HG02943 (cell line): Measurements from ENCODE around the gene WEE2.
"Not testable (repeated sequence)": the region's sequence is repeated elsewhere in the genome, so short reads cannot be mapped to it uniquely, and the experiment has no call there.

Source experiments
- ATAC-seq: cut with Tn5 transposase; IDR thresholded peaks from one replicate; pipeline ENCODE4 v1.9.1; 2021; ENCODE audit warnings: mild to moderate bottlenecking, low read depth, moderate library complexity; ENCODE audit not compliant: unreplicated experiment

The WEE2 gene

GRCh38 chr7:141710301-141710700, 2.1 kb downstream of the WEE2 start:
- no peak for ATAC-seq

DNA sequence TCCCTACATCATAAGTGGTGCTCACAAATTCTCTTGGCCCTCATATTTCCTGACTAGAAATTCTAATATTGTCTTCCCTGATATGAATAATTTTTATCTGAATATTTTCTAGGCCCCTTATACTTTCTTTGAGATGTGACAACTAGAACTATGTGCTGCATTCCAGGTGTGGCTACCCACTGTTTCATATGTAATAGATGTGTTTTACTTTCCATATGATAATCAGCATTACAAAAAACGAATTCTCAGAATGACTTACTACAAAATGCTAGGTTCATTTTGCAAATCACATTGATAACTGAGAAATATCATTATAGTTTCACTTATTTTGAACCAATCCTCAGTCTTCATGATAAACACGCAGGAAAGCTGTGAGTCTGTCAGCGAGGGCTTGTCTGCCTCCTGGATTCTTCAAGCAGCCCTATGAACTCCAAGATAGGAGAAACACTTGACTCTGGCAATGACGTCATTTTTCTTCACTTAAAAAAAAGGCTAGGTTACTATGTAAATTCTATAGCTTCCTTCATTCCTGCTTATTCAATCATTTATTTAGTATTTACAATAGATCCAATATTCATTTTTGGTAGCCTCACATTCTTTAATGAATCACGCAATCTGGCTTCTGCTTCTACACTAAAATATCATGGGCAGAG, 4.6 kb downstream of the WEE2 start:
- ATAC-seq, result no peak

DNA sequence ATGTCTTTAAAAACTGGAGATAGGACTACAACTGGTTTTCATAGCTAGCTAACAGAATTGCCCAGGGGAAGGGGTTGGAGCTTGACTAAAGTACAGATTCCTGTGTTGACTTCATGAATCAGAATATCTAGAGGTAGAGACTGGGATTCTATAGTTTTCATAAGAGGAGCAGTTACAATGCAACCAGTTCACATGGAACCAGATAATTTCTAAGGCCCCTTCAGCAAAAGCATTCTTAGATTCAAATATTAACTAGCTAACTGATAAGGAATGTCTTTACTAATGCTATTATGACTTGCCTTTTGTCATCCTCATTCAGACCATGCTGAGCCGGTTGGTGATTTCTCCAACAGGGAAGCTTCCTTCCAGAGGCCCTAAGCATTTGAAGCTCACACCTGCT, 5.7 kb downstream of the WEE2 start:
- no peak for ATAC-seq

- no peak for ATAC-seq
Observed at GRCh38 chr7:141714571-141714970, 6.4 kb downstream of the WEE2 start.

GRCh38 chr7:141715018-141715417, 6.9 kb downstream of the WEE2 start:
- no peak for ATAC-seq

GRCh38 chr7:141715794-141716689, 7.9 kb downstream of the WEE2 start:
- no peak for ATAC-seq

- ATAC-seq, result no peak
Observed at GRCh38 chr7:141717450-141717849, 9.3 kb downstream of the WEE2 start.

- no peak for ATAC-seq
Observed at GRCh38 chr7:141722529-141722928, 14.4 kb downstream of the WEE2 start.

DNA sequence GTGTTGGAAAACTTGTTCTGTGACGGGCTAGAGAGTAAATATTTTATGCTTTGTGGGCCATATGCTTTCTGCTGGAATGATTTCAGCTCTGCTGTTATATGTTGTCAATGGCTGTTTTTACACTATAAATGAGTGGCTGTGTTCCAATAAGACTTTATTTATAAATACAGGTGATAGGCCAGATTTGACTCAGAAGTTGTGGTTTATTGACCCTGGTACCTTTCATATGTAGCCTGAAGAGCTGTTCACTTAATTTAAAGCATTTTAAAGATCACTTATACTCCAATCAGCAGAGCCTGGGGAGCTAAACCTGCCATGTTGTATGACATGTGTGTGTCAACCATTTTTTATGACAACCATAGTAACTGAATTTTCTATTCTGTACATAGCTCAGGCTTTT, 20.9 kb downstream of the WEE2 start:
- ATAC-seq, result no peak

GRCh38 chr7:141731476-141732149, 23.5 kb downstream of the WEE2 start:
- ATAC-seq, result no peak

DNA sequence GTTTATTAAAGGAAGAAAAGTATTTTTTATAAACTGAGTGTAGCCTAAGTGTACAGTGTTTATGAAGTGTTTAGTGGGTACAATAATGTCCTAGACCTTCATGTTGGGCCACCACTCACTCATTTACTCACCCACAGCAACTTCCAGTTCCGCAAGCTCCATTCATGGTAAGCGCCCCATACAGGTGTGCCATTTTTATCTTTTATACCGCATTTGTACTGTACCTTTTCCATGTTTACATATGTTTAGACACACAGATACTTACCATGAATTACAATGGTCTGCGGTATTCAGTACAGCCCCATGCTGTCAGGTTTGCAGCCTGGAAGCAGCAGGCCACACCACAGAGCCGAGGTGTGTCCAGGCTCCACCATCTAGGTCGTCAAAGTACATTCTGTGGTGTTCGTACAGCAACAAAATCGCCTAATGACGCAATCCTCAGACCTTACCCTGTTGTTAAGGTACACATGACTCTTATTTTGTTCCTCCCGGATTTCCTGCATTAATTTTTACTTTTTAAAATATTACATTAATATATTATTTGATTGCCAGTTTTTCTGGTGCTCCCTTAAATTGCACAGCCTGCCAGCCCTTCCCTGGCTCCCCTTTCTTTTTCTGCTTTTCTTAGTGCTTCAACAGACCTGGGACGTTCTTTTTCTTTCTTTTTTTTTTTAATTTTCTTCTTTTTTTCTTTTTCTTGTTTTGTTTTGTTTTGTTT, 29.1 kb downstream of the WEE2 start:
- ATAC-seq, result no peak

GRCh38 chr7:141737836-141738591, 29.9 kb downstream of the WEE2 start, which contains the start of gene SSBP1:
Gene SSBP1, plus strand, starts transcription at chr7:141738358. Its CDS starts 809 bp downstream, at chr7:141739167.
- ATAC-seq, result peak; percentile 86

- ATAC-seq, result peak; percentile 45
Observed at GRCh38 chr7:141738592-141739013, 30.4 kb downstream of the WEE2 start.

GRCh38 chr7:141739250-141739649, 31.1 kb downstream of the WEE2 start:
- no peak for ATAC-seq

DNA sequence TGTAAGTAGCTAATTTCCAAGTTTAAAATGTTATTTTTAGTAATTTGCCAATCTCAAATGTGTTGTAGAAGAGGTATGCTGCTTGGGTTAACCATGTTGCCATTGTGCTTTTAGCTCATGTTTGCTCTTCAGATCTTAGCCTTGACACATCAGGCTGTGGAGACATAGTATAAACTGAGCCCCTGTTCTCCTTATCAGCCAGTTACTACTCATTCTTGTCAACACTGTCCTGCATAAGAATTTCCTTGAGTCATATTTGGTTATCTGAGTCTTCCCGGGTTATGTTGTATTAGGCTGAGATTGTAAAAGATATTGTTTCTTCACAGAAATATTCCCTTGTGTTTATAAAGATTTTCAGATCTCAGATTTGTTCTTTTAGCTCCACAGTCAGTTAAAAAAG, 34.1 kb downstream of the WEE2 start:
- no peak for ATAC-seq

GRCh38 chr7:141744131-141744530, 36.0 kb downstream of the WEE2 start:
- ATAC-seq, result no peak

DNA sequence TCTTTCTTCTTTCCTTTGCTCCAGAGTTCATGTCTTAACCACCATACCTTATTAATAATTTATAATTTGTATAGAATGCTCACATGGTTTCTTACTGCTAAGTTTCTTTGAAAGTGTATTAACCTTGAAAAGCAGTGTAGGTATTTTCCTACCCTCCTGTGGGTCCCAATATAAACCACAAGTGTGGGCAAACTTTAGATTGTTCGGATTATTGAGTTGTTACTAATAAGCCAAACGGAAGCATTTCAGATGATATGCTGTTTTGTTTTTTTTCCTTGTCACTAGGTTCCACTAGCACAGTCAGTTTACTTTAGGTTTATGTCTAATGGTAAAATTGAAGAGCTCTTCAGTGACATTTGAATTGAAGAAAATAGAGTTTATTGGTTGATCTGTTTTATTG, 40.2 kb downstream of the WEE2 start:
- ATAC-seq, result no peak

GRCh38 chr7:141751904-141752303, 43.8 kb downstream of the WEE2 start:
- not testable (repeated sequence) for ATAC-seq

- ATAC-seq, result no peak
Observed at GRCh38 chr7:141752634-141753033, 44.5 kb downstream of the WEE2 start.

DNA sequence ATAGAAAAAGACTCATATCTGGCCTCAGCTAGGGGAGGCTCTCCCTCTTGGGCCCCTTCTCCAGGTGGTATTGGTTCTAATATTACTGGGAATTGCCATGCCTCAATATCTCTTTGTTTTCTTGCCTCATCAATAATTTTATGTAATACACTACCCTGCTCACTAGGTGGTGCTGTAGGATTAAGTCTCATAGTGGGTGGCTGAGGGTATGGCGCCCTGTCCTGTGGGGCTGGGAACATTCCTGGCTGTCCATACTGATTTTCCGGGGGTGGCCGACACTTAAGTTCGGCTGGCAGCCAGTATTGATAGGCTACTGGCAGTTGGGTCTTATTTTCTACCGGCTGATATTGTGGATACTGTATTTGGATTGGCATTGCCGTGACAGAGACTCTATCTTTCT, 46.8 kb downstream of the WEE2 start:
- no peak for ATAC-seq
